Superior temporal gyrus (tissue), 1 donor: ENCODE data around the gene MMP3.

Experiments
- DNase-seq: peaks from one replicate; pipeline ENCODE4 v3.0.0-alpha.2; 2016; ENCODE audit errors: extremely low spot score

MMP3 gene

DNA sequence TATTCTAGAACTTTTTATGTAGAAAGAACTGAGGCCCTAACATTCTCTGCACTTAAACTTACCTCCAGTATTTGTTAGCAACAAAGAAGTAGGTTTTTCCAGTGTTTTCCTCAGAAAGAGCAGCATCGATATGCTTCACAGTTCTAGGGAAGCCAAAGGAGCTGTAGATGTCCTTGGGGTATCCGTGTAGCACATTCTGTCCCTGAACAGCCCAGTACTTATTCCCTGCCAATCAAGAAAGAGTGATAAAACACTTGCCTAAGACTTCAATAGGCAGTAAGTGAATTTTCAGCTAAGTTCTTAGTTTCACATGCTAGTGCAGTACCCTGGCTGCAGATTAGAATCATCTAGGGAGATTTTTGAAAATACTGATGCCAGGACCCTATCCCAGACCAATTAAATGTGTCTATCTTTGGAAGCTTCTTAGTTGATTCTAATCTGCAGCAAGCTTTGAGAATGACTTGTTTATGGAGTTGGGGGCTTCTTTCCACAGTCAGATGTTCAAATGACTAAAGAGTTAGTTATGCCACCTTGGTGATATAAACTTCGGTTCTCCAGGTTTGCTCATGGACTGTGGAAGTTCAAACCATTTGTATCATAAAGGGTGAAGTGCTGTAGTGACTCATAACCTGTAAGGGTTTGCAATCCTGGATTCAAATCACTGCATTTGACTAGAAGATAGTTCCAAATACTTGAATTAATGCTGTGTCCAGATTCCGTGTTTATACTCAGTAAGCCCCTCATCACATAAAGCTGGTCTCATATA is 52.0 kb downstream of the MMP3 start:
- no peak for DNase-seq

DNA sequence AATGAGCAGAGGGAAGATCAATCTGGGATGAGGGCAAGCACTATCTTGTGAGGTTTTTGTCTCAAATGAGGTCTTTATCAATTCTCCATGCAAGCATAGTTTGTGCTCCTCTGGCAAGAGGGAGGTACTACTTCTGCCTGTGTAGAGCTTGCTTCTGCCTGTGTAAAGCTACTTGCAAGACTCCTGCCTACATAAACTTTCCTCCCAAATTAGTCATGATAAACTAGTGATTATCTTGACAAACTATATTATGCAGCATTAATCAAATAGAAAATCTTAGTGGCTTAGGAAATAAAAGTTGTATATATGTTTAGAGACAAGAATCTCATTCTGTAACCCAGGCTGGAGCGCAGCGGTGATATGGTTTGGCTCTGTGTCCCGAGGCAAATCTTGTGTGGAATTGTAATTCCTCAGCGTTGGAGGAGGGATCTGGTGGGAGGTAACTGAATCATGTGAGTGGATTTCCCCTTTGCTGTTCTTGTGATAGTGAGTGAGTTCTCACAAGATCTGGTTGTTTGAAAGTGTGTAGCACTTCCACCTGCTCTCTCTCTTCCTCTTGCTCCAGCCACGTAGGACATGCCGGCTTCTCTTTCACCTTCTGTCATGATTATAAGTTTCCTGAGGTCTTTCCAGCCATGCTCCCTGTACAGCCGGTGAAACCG is 54.9 kb downstream of the MMP3 start:
- no peak for DNase-seq
